Activated CD8-positive, alpha-beta memory T cell treated with anti-CD3 and anti-CD28 coated beads, Interleukin-2, amount 50 U/mL, for 1 hour (primary cell): ENCODE measurements around the gene LCN6.
"Not testable (repeated sequence)": the region's sequence is repeated elsewhere in the genome, so short reads cannot be mapped to it uniquely, and the experiment has no call there.

Experiments used
- DNase-seq: peaks from one replicate; pipeline ENCODE4 v3.0.0-alpha.2; 2020; ENCODE audit errors: extremely low read depth

LCN6 gene

GRCh38 chr9:136724772-136725171, 23.6 kb downstream of the LCN6 start:
- no peak for DNase-seq

GRCh38 chr9:136723989-136724388, 24.3 kb downstream of the LCN6 start:
- no peak for DNase-seq

GRCh38 chr9:136723362-136723976, 24.9 kb downstream of the LCN6 start:
- no peak for DNase-seq

- DNase-seq: no peak
These were observed 25.4 kb downstream of the LCN6 start for GRCh38 chr9:136722969-136723356.

GRCh38 chr9:136722093-136722968, 26.0 kb downstream of the LCN6 start:
- DNase-seq: no peak

GRCh38 chr9:136721339-136722092, 26.8 kb downstream of the LCN6 start:
- DNase-seq: no peak

- DNase-seq: no peak
These were observed 27.4 kb downstream of the LCN6 start for GRCh38 chr9:136720898-136721338.

GRCh38 chr9:136720251-136720897, 28.0 kb downstream of the LCN6 start:
- no peak for DNase-seq

- DNase-seq: no peak
These were observed 29.0 kb downstream of the LCN6 start for GRCh38 chr9:136719195-136719880.

- no peak for DNase-seq
These were observed 29.8 kb downstream of the LCN6 start for GRCh38 chr9:136718345-136719194.

GRCh38 chr9:136717399-136717798, 30.9 kb downstream of the LCN6 start:
- DNase-seq: no peak

GRCh38 chr9:136714893-136715274, 33.4 kb downstream of the LCN6 start:
- DNase-seq: no peak

GRCh38 chr9:136714096-136714892, 34.0 kb downstream of the LCN6 start:
- DNase-seq: no peak

- DNase-seq: no peak
These were observed 34.8 kb downstream of the LCN6 start for GRCh38 chr9:136713550-136713949.

GRCh38 chr9:136712690-136713544, 35.4 kb downstream of the LCN6 start:
- no peak for DNase-seq

- DNase-seq: no peak
These were observed 36.3 kb downstream of the LCN6 start, which contains the start of gene DIPK1B for GRCh38 chr9:136711751-136712689. DIPK1B (plus strand) TSS chr9:136712572; CDS start chr9:136712666, 94 bp downstream.

- DNase-seq: not testable (repeated sequence)
These were observed 37.1 kb downstream of the LCN6 start for GRCh38 chr9:136711219-136711648.
